MCF 10A (cell line): ENCODE results near the gene TOP3A. TPM values are rescaled to one million over a fixed set of nuclear protein-coding genes. Genes with fewer than 3 reads are reported as not detected.

Source experiments
- BruUV-seq: library from RNA; stranded (reverse); fragments of 400-500 nt; replicated peaks from 2 replicates; lab custom pipeline; 2021; lab: Mats Ljungman, UMichigan
- CTCF ChIA-PET: fragments of 300-600 bp; sonication (Branson Sonifier 250); formaldehyde crosslinking; extraction: SDS; loops from one replicate; lab custom pipeline; 2021; ENCODE audit warnings: antibody characterized with exemption, inconsistent platforms; lab: Yijun Ruan, JAX
- POLR2A ChIA-PET: fragments of 300-600, 350-650 bp; sonication (Branson Sonifier 250); formaldehyde crosslinking; extraction: SDS; loops from one replicate; lab custom pipeline; 2020; ENCODE audit warnings: antibody characterized with exemption, inconsistent platforms; lab: Yijun Ruan, JAX
- DNase-seq: peaks from one replicate; pipeline ENCODE4 v3.0.0-alpha.2; 2018; ENCODE audit not compliant: unreplicated experiment
- H3K27ac Mint-ChIP-seq: one replicate; pipeline ENCODE4 v1.8.0; 2022; ENCODE audit warnings: mild to moderate bottlenecking, low read depth, mixed read lengths; ENCODE audit not compliant: unreplicated experiment
- H3K27me3 Mint-ChIP-seq: one replicate; pipeline ENCODE4 v1.8.0; 2022; ENCODE audit warnings: mixed read lengths; ENCODE audit not compliant: insufficient read depth, unreplicated experiment
- H3K36me3 Mint-ChIP-seq: one replicate; pipeline ENCODE4 v1.8.0; 2022; ENCODE audit warnings: mild to moderate bottlenecking, moderate library complexity, mixed read lengths; ENCODE audit not compliant: insufficient read depth, unreplicated experiment
- H3K4me1 Mint-ChIP-seq: one replicate; pipeline ENCODE4 v1.8.0; 2022; ENCODE audit warnings: mixed read lengths; ENCODE audit not compliant: insufficient read depth, unreplicated experiment
- H3K4me3 Mint-ChIP-seq: one replicate; pipeline ENCODE4 v1.8.0; 2022; ENCODE audit warnings: mild to moderate bottlenecking, moderate library complexity, mixed read lengths; ENCODE audit not compliant: unreplicated experiment
- H3K9me3 Mint-ChIP-seq: one replicate; pipeline ENCODE4 v1.8.0; 2022; ENCODE audit warnings: mixed read lengths; ENCODE audit not compliant: unreplicated experiment
- CTCF ChIP-seq: fragments of 200-600 bp; IDR thresholded peaks from one replicate; pipeline ENCODE4 v1.8.0; 2022; ENCODE audit warnings: antibody characterized with exemption, mild to moderate bottlenecking; ENCODE audit not compliant: unreplicated experiment
- intact Hi-C: fragments of 100-400 bp; cut with micrococcal nuclease; formaldehyde crosslinking; loops from 2 replicates; pipeline ENCODE4 v1.14.1; 2022
- total RNA-seq: library from RNA; stranded (reverse); gene quantifications from 2 replicates; pipeline ENCODE4 v1.2.3, GENCODE V29; 2022

TOP3A gene
- total RNA-seq, 1 experiment from 2014 or later: 32.5 TPM

- POLR2A ChIA-PET: interaction anchor here (0.9 to 1.8 kb wide), 8 partner anchors 23 to 220 kb away, joined by 3 to 9 read pairs (median 4); partner anchors contain the start of genes ALKBH5, ATPAF2, GID4 and SMCR8
- no peaks in the 10 kb centered on the region for H3K9me3 Mint-ChIP-seq
- intact Hi-C loops: no loop called here
These were observed 56.3 kb downstream of the TOP3A start, which contains the start of gene FLII for GRCh38 chr17:18258356-18259038. TSS of gene FLII (minus strand) at chr17:18258738. CDS start at chr17:18258690, 48 bp downstream.

GRCh38 chr17:18257982-18258355, 56.8 kb downstream of the TOP3A start:
- peak; percentile 78 for DNase-seq
- no peaks in the 10 kb centered on the region for H3K27me3 Mint-ChIP-seq
- peaks cover 48% of the 10 kb centered on the region for H3K36me3 Mint-ChIP-seq
- no TSS peak for BruUV-seq
- H3K27ac Mint-ChIP-seq: peak overlapping the region; percentile 73
- intact Hi-C loops: no loop called here
- peaks cover 11% of the 10 kb centered on the region for H3K4me1 Mint-ChIP-seq
- H3K4me3 Mint-ChIP-seq: peak overlapping the region; percentile 91
- POLR2A ChIA-PET: interaction anchor here (0.9 to 3.0 kb wide), 6 partner anchors 10 to 74 kb away, joined by 3 to 13 read pairs (median 4); partner anchors contain the start of genes ALKBH5, SMCR8 and TOP3A
- H3K9me3 Mint-ChIP-seq: no peaks in the 10 kb centered on the region
- CTCF ChIA-PET: interaction anchor here (1.0 to 1.7 kb wide), 2 partner anchors 8 to 39 kb away, joined by 3 to 5 read pairs; no protein-coding TSS in a partner anchor
- no peak for TF ChIP-seq CTCF

More at GRCh38 chr17:18258356-18259038, 56.3 kb downstream of the TOP3A start, which contains the start of gene FLII:
- peaks cover 46% of the 10 kb centered on the region for H3K36me3 Mint-ChIP-seq
- no peaks in the 10 kb centered on the region for H3K27me3 Mint-ChIP-seq
- no TSS peak for BruUV-seq
- peak within 1 kb of the TSS; percentile 73 for H3K27ac Mint-ChIP-seq
- TF ChIP-seq CTCF: no peak
- peak; percentile 59 for DNase-seq
- peak within 1 kb of the TSS; percentile 91 for H3K4me3 Mint-ChIP-seq
- H3K4me1 Mint-ChIP-seq: peaks cover 11% of the 10 kb centered on the region
- CTCF ChIA-PET: no interaction called here

- DNase-seq: peak; percentile 47
- intact Hi-C loops: no loop called here
These were observed 57.4 kb downstream of the TOP3A start for GRCh38 chr17:18257268-18257981.

More at GRCh38 chr17:18257268-18257981, 57.4 kb downstream of the TOP3A start:
- peaks cover 11% of the 10 kb centered on the region for H3K4me1 Mint-ChIP-seq
- H3K27me3 Mint-ChIP-seq: no peaks in the 10 kb centered on the region
- no peak for TF ChIP-seq CTCF
- POLR2A ChIA-PET: interaction anchor here (0.9 to 3.0 kb wide), 6 partner anchors 9 to 74 kb away, joined by 3 to 13 read pairs (median 4); partner anchors contain the start of genes ALKBH5, SMCR8 and TOP3A
- peak overlapping the region; percentile 91 for H3K4me3 Mint-ChIP-seq
- H3K27ac Mint-ChIP-seq: peak overlapping the region; percentile 73
- TSS peak; percentile 17 for BruUV-seq
- CTCF ChIA-PET: interaction anchor here (0.7 to 1.7 kb wide), 6 partner anchors 9 to 72 kb away, joined by 3 to 5 read pairs (median 4); no protein-coding TSS in a partner anchor
- H3K36me3 Mint-ChIP-seq: peaks cover 53% of the 10 kb centered on the region
- H3K9me3 Mint-ChIP-seq: no peaks in the 10 kb centered on the region
